BJ (cell line): ENCODE measurements around the gene ELP4. TPM values are rescaled to one million over a fixed set of nuclear protein-coding genes. Genes with fewer than 3 reads are reported as not detected.

Source experiments
- CTCF ChIA-PET: fragments of 350-600 bp; formaldehyde crosslinking; extraction: SDS; loops from one replicate; lab custom pipeline; 2021; ENCODE audit warnings: antibody characterized with exemption, inconsistent platforms; lab: Yijun Ruan, JAX
- POLR2A ChIA-PET: fragments of 300-600 bp; sonication (Branson Sonifier 250); formaldehyde crosslinking; extraction: SDS; loops from one replicate; lab custom pipeline; 2021; ENCODE audit warnings: antibody characterized with exemption; lab: Charles Lee
- DNase-seq: peaks from one replicate; pipeline ENCODE4 v3.0.0-alpha.2; 2011; ENCODE audit warnings: low read depth
- H3K27me3 ChIP-seq: 2 replicates; pipeline ENCODE4 v1.6.0; 2011; ENCODE audit warnings: low read length; ENCODE audit not compliant: control insufficient read depth, insufficient read depth
- H3K36me3 ChIP-seq: 2 replicates; pipeline ENCODE4 v1.5.1; 2011; ENCODE audit warnings: low read length; ENCODE audit not compliant: control insufficient read depth, insufficient read depth
- H3K4me3 ChIP-seq: 2 replicates; pipeline ENCODE4 v1.5.1; 2011; ENCODE audit warnings: low read depth, mild to moderate bottlenecking, control low read depth, low read length
- CTCF ChIP-seq: IDR thresholded peaks from 2 replicates; pipeline ENCODE4 v1.5.1; 2011; ENCODE audit warnings: low read depth, mild to moderate bottlenecking, control low read depth, inconsistent platforms, low read length, moderate library complexity; ENCODE audit not compliant: insufficient read depth
- polyA plus RNA-seq: library from polyadenylated mRNA; depleted of rRNA; stranded (reverse); fragments of >200 nt; gene quantifications from 2 replicates; pipeline ENCODE4 v1.2.3, GENCODE V29; 2011

Gene ELP4
- polyA plus RNA-seq, 1 experiment, result 11.8 TPM

GRCh38 chr11:31680770-31681169, 171.2 kb downstream of the ELP4 start:
- H3K27me3 ChIP-seq, result no peaks in the 10 kb centered on the region
- H3K4me3 ChIP-seq, result no peak overlapping the region
- no peak for TF ChIP-seq CTCF
- H3K36me3 ChIP-seq, result no peaks in the 10 kb centered on the region
- ChIA-PET POLR2A (no interaction called here), CTCF (no interaction called here)
- DNase-seq, result no peak

GRCh38 chr11:31687256-31687655, 177.7 kb downstream of the ELP4 start:
- CTCF ChIA-PET, result no interaction called here
- no peak for DNase-seq
- Histone ChIP-seq H3K4me3 (no peak overlapping the region), H3K36me3 (no peaks in the 10 kb centered on the region), H3K27me3 (no peaks in the 10 kb centered on the region)
- POLR2A ChIA-PET, result no interaction called here
- TF ChIP-seq CTCF, result no peak

- ChIA-PET POLR2A (no interaction called here), CTCF (no interaction called here)
- H3K4me3 ChIP-seq, result no peak overlapping the region
- TF ChIP-seq CTCF, result no peak
- no peaks in the 10 kb centered on the region for H3K36me3 ChIP-seq
- DNase-seq, result no peak
- H3K27me3 ChIP-seq, result no peaks in the 10 kb centered on the region
These were observed 178.3 kb downstream of the ELP4 start for GRCh38 chr11:31687861-31688260.

- H3K36me3 ChIP-seq, result no peaks in the 10 kb centered on the region
- POLR2A ChIA-PET, result no interaction called here
- H3K4me3 ChIP-seq, result no peak overlapping the region
- CTCF ChIA-PET, result no interaction called here
- no peak for DNase-seq
- TF ChIP-seq CTCF, result no peak
- H3K27me3 ChIP-seq, result no peaks in the 10 kb centered on the region
These were observed 180.0 kb downstream of the ELP4 start for GRCh38 chr11:31689559-31689958.

- no peak for DNase-seq
- ChIA-PET CTCF (interaction anchor here (0.6 to 0.7 kb wide), 4 partner anchors 13 to 317 kb away, joined by 3 to 6 read pairs (median 4); no protein-coding TSS in a partner anchor), POLR2A (no interaction called here)
These were observed 180.5 kb downstream of the ELP4 start for GRCh38 chr11:31690041-31690440.

More at GRCh38 chr11:31690041-31690440, 180.5 kb downstream of the ELP4 start:
- TF ChIP-seq CTCF, result no peak
- no peaks in the 10 kb centered on the region for H3K36me3 ChIP-seq
- no peaks in the 10 kb centered on the region for H3K27me3 ChIP-seq
- H3K4me3 ChIP-seq, result no peak overlapping the region
